Activated CD4-positive, alpha-beta T cell treated with anti-CD3 and anti-CD28 coated beads for 1 hour (primary cell): ENCODE measurements around the gene ASPHD1.

ENCODE experiments used
- DNase-seq: peaks from one replicate; pipeline ENCODE4 v3.0.0-alpha.2; 2020

Gene ASPHD1

DNA sequence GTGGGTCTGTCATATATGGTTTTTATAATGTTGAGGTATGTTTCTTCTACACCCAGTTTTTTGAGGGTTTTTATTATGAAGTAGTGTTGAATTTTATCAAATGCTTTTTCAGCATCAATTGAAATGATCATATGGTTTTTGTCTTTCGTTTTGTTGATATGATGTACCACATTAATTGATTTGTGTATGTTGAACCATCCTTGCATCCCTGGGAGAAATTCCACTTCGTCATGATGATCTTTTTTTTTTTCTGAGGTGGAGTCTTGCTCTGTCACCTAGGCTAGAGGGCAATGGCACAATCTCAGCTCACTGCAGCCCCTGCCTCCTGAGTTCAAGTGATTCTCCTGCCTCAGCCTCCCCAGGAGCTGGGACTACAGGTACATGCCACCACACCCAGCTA lies 47.6 kb downstream of the ASPHD1 start:
- no peak for DNase-seq

DNA sequence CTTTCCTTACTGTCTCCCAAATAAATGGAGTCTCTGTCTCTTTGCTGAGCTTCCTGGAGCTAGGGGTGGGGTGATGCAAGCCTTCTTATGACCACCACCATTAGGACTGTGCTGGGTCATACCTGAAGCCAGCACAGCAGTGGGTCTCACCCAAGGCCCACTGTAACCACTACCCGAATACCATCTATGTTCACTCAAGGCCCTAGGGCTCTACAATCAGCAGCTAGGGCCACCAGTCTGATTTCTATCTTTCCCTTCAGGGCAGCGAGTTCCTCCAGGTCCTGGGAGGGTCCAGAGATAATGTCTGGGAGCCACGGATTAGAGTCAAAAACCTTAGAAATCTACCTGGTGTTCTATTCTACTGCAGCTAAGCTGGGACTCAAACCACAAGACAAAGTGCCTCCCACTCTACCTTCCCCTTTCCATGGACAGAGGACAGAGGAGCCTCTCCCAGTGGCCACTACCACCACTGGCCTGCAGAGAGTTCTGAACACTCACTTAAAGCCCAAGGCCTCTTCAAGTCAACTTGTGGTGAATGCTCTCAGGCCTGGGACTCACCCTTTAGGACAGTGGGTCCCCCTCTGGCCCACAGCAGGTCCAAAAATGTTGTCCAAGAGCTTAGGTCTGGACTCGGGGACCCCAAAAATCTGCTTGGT lies 50.6 kb downstream of the ASPHD1 start:
- no peak for DNase-seq

DNA sequence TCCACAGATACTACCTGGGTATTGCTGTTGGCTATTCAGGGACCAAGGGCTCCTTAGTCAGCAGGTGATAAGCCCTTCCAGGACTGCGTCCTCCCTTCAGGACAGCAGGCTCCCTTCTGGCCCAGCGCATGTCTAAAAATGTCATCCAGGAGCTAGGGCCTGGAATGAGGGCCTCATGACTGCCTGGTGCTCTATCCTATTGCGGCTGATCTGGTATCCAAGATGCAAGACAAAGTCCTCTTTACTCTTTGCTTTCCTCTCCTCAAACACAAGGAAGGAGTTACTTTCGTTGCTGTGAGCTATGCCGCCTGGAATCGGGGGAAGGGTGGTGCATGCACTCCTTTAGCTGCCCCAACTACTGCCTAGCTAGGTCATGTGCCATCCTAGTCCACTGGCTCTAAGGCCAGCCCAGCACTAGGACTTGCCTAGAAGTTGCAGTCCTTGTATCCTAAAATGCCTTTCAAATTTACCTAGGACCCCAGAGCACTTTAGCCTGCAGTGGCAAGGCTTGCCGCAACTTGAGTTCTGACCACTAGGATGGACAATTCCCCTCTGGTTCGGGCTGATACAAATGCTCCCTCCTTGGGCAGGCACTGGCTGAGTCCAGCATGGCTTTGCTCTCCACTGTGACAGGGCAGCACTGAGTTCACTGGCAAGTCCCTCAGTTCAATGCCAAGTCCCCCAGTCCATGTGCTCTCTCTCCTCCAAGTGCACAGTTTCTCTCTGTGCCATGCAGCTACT lies 51.5 kb downstream of the ASPHD1 start:
- DNase-seq = no peak
